ENCODE measurements around the gene BOD1L1.

Gene BOD1L1

GRCh38 chr4:13559413-13559812 lies 68.1 kb downstream of the BOD1L1 start:
- peak; percentile 71 for FAIRE-seq
- no peak for TF ChIP-seq POLR2A (IDR thresholded peaks at IDR 0.05; ENCODE audit: low read depth, low read length)
- DNase-seq (ENCODE audit: insufficient read length, low spot score) = no peak

- no peak for FAIRE-seq
- TF ChIP-seq POLR2A (IDR thresholded peaks at IDR 0.05; ENCODE audit: low read depth, low read length) = no peak
- DNase-seq (ENCODE audit: insufficient read length, low spot score) = no peak
Measured at GRCh38 chr4:13558881-13559280, 68.6 kb downstream of the BOD1L1 start.

GRCh38 chr4:13555325-13555724 lies 72.2 kb downstream of the BOD1L1 start:
- DNase-seq (ENCODE audit: insufficient read length, low spot score) = no peak
- no peak for FAIRE-seq
- TF ChIP-seq POLR2A (IDR thresholded peaks at IDR 0.05; ENCODE audit: low read depth, low read length) = no peak

- FAIRE-seq = no peak
Measured at GRCh38 chr4:13553081-13553480, 74.4 kb downstream of the BOD1L1 start.

GRCh38 chr4:13548984-13549546 lies 78.5 kb downstream of the BOD1L1 start:
- no peak for TF ChIP-seq POLR2A (IDR thresholded peaks at IDR 0.05; ENCODE audit: low read depth, low read length)
- peak; percentile 86 for DNase-seq (ENCODE audit: insufficient read length, low spot score)
- FAIRE-seq = peak; percentile 68

More at GRCh38 chr4:13553081-13553480, 74.4 kb downstream of the BOD1L1 start:
- DNase-seq (ENCODE audit: insufficient read length, low spot score) = no peak
- no peak for TF ChIP-seq POLR2A (IDR thresholded peaks at IDR 0.05; ENCODE audit: low read depth, low read length)

GRCh38 chr4:13548059-13548983 lies 79.2 kb downstream of the BOD1L1 start:
- peak; percentile 40 for DNase-seq (ENCODE audit: insufficient read length, low spot score)
- no peak for TF ChIP-seq POLR2A (IDR thresholded peaks at IDR 0.05; ENCODE audit: low read depth, low read length)
- no peak for FAIRE-seq

GRCh38 chr4:13547485-13548041 lies 80.0 kb downstream of the BOD1L1 start:
- DNase-seq (ENCODE audit: insufficient read length, low spot score) (no peak), FAIRE-seq (no peak)
- no peak for TF ChIP-seq POLR2A (IDR thresholded peaks at IDR 0.05; ENCODE audit: low read depth, low read length)

- no peak for FAIRE-seq
- no peak for TF ChIP-seq POLR2A (IDR thresholded peaks at IDR 0.05; ENCODE audit: low read depth, low read length)
- DNase-seq (ENCODE audit: insufficient read length, low spot score) = no peak
Measured at GRCh38 chr4:13546941-13547484, 80.5 kb downstream of the BOD1L1 start.

GRCh38 chr4:13546142-13546940 lies 81.2 kb downstream of the BOD1L1 start:
- no peak for TF ChIP-seq POLR2A (IDR thresholded peaks at IDR 0.05; ENCODE audit: low read depth, low read length)
- DNase-seq (ENCODE audit: insufficient read length, low spot score) (no peak), FAIRE-seq (no peak)

GRCh38 chr4:13545394-13545808 lies 82.1 kb downstream of the BOD1L1 start:
- FAIRE-seq (no peak), DNase-seq (ENCODE audit: insufficient read length, low spot score) (no peak)
- TF ChIP-seq POLR2A (IDR thresholded peaks at IDR 0.05; ENCODE audit: low read depth, low read length) = no peak

GRCh38 chr4:13544606-13545393 lies 82.7 kb downstream of the BOD1L1 start:
- no peak; the same call in 1 of the 2 replicates for TF ChIP-seq POLR2A (IDR thresholded peaks at IDR 0.05; ENCODE audit: low read depth, low read length)
- peak; percentile 80 for FAIRE-seq
- DNase-seq (ENCODE audit: insufficient read length, low spot score) = peak; percentile 94

- peak; percentile 36 for DNase-seq (ENCODE audit: insufficient read length, low spot score)
- TF ChIP-seq POLR2A (IDR thresholded peaks at IDR 0.05; ENCODE audit: low read depth, low read length) = no peak
- FAIRE-seq = no peak
Measured at GRCh38 chr4:13543839-13544605, 83.5 kb downstream of the BOD1L1 start, which contains the start of gene NKX3-2. Gene NKX3-2, minus strand, starts transcription at chr4:13544508. Its CDS starts 94 bp downstream, at chr4:13544414.
